RWPE2 (cell line): ENCODE results near the gene LPCAT4.

ENCODE experiments used
- ATAC-seq: fragments of 200-7000 bp; cut with Tn5 transposase; 3 replicates; pipeline ENCODE4 v1.9.1; 2021; ENCODE audit warnings: low read depth
- DNase-seq: peaks from one replicate; pipeline ENCODE4 v3.0.0-alpha.2; 2020; ENCODE audit warnings: low spot score
- H3K27ac ChIP-seq: fragments of 450-650 bp; 2 replicates; pipeline ENCODE4 v1.5.1; 2017; ENCODE audit warnings: mild to moderate bottlenecking; ENCODE audit not compliant: poor library complexity, severe bottlenecking
- H3K27me3 ChIP-seq: fragments of 250-450 bp; sonication (Bioruptor Pico); 2 replicates; pipeline ENCODE4 v1.5.1; 2021; ENCODE audit warnings: mild to moderate bottlenecking, moderate library complexity; ENCODE audit not compliant: insufficient read depth, poor library complexity, severe bottlenecking
- H3K36me3 ChIP-seq: fragments of 250-450 bp; sonication (Bioruptor Pico); 2 replicates; pipeline ENCODE4 v1.5.1; 2020; ENCODE audit warnings: low read depth, mild to moderate bottlenecking, moderate library complexity
- H3K4me1 ChIP-seq: fragments of 250-450 bp; sonication (Bioruptor Pico); 2 replicates; pipeline ENCODE4 v1.5.1; 2021; ENCODE audit warnings: mild to moderate bottlenecking, moderate library complexity; ENCODE audit not compliant: insufficient read depth, poor library complexity, severe bottlenecking
- H3K4me3 ChIP-seq: fragments of 250-450 bp; sonication (Bioruptor Pico); 2 replicates; pipeline ENCODE4 v1.5.1; 2021; ENCODE audit warnings: mild to moderate bottlenecking, moderate library complexity; ENCODE audit not compliant: severe bottlenecking
- H3K9me3 ChIP-seq: fragments of 250-450 bp; sonication (Bioruptor Pico); 2 replicates; pipeline ENCODE4 v1.5.1; 2021; ENCODE audit warnings: mild to moderate bottlenecking, moderate library complexity; ENCODE audit not compliant: severe bottlenecking
- TF ChIP-seq, protein P1 (sequence below): fragments of 450-650 bp; IDR thresholded peaks from one replicate; pipeline ENCODE4 v1.5.1; 2017; ENCODE audit warnings: mild to moderate bottlenecking, moderate library complexity; ENCODE audit not compliant: poor library complexity, severe bottlenecking

LPCAT4 gene

DNA sequence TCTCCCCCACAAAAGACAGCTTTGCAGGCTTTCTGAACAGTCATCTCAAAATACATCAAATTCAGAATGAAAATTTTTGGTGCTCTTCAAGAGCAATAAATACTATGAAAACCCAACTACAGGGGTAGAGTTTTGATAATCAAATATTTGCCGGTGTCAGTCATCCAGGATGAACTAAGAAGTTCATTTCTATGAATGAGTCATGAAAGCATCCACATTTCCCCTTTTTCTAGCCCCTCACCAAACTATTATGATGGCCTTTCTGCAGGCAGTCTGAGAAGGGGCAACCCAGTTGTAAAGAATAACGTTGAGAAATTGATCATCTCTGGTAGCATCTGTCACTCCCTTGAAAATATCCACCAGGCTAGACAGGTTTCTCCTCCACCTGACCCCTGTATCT is 3.1 kb upstream of the LPCAT4 start:
- Histone ChIP-seq H3K36me3 (no peaks in the 10 kb centered on the region; the same call in 1 of the 2 replicates), H3K9me3 (no peaks in the 10 kb centered on the region), H3K27me3 (no peaks in the 10 kb centered on the region), H3K27ac (no peak overlapping the region), H3K4me3 (no peak overlapping the region), H3K4me1 (peaks cover 5% of the 10 kb centered on the region)
- TF ChIP-seq, protein P1, sequence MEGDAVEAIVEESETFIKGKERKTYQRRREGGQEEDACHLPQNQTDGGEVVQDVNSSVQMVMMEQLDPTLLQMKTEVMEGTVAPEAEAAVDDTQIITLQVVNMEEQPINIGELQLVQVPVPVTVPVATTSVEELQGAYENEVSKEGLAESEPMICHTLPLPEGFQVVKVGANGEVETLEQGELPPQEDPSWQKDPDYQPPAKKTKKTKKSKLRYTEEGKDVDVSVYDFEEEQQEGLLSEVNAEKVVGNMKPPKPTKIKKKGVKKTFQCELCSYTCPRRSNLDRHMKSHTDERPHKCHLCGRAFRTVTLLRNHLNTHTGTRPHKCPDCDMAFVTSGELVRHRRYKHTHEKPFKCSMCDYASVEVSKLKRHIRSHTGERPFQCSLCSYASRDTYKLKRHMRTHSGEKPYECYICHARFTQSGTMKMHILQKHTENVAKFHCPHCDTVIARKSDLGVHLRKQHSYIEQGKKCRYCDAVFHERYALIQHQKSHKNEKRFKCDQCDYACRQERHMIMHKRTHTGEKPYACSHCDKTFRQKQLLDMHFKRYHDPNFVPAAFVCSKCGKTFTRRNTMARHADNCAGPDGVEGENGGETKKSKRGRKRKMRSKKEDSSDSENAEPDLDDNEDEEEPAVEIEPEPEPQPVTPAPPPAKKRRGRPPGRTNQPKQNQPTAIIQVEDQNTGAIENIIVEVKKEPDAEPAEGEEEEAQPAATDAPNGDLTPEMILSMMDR = no peak
- no peak for DNase-seq
- no peak for ATAC-seq

DNA sequence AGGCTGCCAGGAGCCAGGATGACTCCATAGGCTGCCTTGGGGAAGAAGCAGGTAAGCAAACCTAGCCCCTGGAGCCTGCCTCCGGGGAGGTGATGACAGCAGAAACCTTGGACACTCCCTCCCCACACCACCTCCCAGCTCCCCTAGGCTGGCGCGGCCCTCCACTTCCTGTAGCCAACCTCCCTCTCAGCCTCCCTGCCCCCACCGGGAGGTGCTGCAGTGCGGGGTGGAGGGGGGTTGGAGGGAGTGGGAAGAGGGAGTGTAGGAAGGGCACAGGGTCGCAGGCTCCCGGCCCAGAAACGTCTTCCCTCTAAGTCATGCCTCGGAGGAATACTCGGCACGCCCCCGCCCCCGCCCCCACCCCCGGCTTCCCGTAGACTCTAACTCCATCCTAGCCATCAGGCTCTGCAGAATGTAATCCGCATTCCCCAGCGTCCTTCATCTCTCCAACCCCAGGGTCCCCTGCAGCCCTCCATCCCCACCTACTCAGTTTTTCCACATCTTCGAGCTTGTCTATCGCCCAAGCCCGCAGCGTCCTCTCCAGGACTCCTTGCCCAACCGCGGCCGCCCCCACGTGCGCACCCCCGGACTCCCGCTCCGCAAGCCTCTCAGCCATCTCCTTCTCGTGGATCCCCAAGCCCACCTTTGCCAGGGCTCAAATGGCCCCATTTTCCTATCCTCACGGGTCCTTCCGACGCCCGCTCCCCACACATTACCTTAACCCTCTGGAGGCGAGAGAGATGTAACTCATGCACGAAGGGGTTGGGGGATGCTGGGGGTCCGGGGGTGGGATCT is 528 bp downstream of the LPCAT4 start:
- peaks cover 5% of the 10 kb centered on the region for H3K4me1 ChIP-seq
- peak overlapping the region; percentile 81 for H3K27ac ChIP-seq
- ATAC-seq = peak; percentile 71
- peaks cover 26% of the 10 kb centered on the region for H3K36me3 ChIP-seq
- peak overlapping the region; percentile 59 for H3K4me3 ChIP-seq
- TF ChIP-seq, protein P1 = no peak
- H3K9me3 ChIP-seq = no peaks in the 10 kb centered on the region
- no peaks in the 10 kb centered on the region for H3K27me3 ChIP-seq
- DNase-seq = peak; percentile 95

DNA sequence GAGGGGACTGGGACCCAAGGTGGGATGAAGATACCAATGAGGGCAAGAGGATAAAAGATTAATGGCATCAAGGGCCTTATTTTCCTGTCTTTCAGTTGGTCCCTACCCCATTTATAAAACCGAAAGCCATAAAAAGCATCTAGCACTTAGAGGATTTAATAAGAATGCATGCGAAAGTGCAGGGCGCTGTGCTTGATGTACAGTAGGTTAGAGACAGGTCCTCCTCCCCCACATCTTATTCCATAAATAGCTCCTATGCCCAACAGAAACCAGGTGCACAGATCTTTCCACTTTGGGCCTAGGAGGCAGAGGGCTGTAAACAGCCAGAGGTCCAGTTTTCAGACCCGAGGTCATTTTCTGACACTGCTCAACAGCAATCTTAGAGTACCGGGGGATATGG is 1.2 kb downstream of the LPCAT4 start:
- DNase-seq = no peak
- H3K27me3 ChIP-seq = no peaks in the 10 kb centered on the region
- peaks cover 33% of the 10 kb centered on the region for H3K36me3 ChIP-seq
- H3K4me1 ChIP-seq = peaks cover 5% of the 10 kb centered on the region
- peak overlapping the region; percentile 81 for H3K27ac ChIP-seq
- TF ChIP-seq, protein P1 = no peak
- peak overlapping the region; percentile 59 for H3K4me3 ChIP-seq
- ATAC-seq = no peak
- H3K9me3 ChIP-seq = no peaks in the 10 kb centered on the region

DNA sequence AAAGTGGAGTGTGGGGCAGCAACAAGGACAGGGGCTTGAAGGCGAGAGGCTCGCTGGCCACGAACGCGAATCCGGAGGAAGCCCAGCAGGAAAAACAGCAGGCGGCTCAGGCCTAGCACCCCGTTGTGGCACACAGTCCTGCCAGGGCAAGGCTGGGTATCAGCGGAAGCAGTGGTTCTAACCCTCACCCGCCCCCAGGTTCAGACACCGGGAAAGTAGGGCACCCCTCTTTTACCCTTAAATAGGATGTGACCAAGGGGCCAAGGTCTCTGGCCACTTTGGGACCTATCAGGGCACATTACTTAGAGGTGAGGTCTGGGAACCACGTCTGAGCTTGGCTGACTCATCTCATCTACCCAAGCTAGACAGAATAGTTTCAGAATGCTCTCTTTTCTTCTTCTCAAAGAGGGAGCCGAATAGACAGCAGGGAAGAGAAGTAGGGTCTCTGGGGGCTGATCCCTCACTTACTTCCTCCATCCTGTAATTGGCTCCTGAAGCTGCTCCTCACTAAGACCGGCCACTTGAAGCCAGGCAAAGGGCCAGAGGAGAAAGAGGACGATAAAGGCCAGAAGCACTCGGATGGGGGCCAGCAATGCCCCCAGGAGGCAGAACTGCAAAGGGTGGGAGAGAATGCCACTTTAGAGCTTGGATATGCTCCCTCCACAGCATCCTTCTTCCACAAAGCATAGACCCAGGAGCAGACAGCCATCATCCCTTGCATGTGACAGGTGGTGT is 1.7 kb downstream of the LPCAT4 start:
- TF ChIP-seq, protein P1 = no peak
- H3K9me3 ChIP-seq = no peaks in the 10 kb centered on the region
- H3K4me3 ChIP-seq = no peak overlapping the region
- peaks cover 5% of the 10 kb centered on the region for H3K4me1 ChIP-seq
- ATAC-seq = no peak
- H3K36me3 ChIP-seq = peaks cover 38% of the 10 kb centered on the region
- H3K27me3 ChIP-seq = no peaks in the 10 kb centered on the region
- peak overlapping the region; percentile 81 for H3K27ac ChIP-seq
- DNase-seq = peak; percentile 67
